ENCODE results near the gene KANTR.

DNA sequence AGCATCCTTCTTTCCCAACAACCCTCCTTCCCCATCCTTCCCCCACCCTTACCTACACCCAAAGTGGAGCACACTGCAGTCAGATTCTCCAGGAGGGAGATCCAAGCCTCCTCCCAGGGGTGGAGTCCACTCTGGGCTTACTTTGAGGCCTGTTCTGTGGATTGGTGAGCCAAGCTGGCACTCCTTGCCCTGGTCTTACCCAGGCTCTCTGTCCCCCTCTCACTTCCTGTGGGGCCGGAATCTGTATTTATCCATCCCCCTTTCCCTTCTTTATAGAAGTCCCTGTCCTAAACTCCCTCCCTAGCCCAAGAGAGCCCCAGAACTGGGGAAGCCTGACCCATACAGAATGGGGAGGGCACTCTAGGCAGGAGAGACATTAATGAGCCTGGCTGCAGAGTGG lies 15.0 kb upstream of the KANTR start:
- TF ChIP-seq POLR2A (IDR thresholded peaks at IDR 0.05) (no peak), CTCF (IDR thresholded peaks at IDR 0.05) (no peak)
